GM18867 (cell line): Measurements from ENCODE around the gene KIRREL3.

ENCODE experiments used
- ATAC-seq: cut with Tn5 transposase; IDR thresholded peaks from one replicate; pipeline ENCODE4 v1.9.1; 2021; ENCODE audit warnings: mild to moderate bottlenecking, moderate library complexity; ENCODE audit not compliant: unreplicated experiment

Gene KIRREL3

GRCh38 chr11:126480015-126480409 is 520.6 kb downstream of the KIRREL3 start:
- ATAC-seq, result no peak

DNA sequence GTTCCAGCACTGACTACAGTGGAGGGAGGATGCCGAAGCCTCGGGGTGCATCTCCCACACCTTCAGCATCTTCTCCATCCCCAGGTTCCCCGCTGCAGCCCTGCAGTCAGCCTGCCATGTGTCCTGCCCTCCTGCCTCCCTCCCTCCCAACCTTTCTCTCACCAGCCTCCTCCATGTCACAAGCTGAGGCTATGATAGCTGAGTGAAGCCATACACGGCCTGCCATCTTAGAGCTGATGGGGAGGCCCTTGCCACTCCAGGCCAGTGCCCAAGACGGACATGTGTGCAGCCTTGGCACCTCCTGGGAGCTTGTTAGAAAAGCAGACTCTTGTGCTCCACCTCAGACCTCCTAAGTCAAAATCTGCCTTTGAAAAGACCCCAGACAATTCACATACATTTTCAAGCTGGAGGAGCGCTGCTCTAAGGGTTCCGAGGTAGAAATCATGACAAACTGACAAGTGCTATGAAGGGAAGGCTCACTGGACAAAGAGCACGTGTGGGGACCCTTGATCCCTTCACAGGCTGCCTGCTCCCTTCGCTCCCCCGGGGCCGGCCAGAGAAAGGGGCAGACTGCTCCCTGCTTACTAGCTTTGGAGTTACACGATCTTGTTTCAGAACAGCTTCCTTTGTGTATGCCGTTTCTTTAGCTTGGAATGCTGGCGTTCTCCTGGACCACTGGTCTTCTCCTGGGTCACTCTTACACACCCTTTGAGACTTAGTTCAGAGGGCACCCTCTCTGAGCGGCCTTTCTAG is 521.2 kb downstream of the KIRREL3 start:
- ATAC-seq, result no peak

DNA sequence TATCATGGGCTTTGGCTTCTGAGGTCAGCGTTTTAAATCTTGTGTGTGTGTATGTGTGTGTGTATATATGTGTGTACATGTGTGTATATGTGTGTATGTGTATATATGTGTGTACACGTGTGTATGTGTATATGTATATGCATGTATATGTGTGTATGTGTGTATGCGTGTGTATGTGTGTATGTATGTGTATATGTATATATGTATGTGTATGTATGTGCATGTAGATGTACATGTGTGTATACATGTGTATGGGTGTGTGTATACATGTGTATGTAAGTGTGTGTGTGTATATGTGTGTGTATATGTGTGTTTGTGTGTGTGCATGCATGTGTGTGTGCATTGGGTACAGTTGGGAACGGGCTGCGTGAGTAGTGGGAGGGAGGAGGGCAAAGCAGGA is 522.1 kb downstream of the KIRREL3 start:
- no peak for ATAC-seq

DNA sequence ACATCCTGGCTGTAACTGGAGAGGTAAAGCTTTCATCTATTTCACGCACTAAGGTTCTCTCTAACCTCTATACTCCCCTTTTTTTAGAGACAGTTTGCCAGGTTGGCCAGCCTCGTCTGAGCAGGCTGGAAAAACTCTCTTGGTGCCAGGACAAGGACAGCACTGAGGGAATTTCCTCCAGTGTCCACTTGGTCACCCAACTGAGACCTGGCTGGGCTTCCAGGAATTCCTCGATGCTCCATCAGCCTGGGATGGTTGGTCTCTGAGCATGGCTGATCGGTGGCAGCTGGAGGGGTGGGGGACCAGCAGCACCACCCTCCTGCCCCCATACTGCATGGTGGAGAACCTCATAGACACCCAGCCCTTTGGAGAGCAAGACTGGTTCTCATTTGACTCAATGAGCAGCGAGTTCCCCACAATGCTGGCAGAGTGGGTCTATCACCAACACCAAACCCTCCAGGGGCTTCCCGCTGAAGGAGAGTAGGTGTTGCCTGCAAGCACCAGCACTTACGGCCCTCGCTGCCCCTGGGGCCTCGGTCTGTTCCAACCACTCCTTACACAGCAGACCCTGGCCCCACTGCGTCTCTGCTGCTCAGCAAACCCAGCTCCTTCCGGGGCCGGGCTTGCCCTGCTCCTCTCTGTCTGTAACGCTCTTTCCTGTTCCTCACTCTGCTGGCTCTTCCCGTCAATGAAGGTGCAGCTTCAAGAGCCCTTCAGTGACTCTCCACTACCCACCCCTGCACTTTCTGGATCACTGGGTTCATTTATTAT is 522.9 kb downstream of the KIRREL3 start:
- peak; percentile 31 for ATAC-seq

GRCh38 chr11:126476977-126477376 is 523.6 kb downstream of the KIRREL3 start:
- no peak for ATAC-seq

- ATAC-seq, result no peak
Observed at GRCh38 chr11:126476266-126476924, 524.2 kb downstream of the KIRREL3 start.

- no peak for ATAC-seq
Observed at GRCh38 chr11:126475014-126475991, 525.3 kb downstream of the KIRREL3 start.

DNA sequence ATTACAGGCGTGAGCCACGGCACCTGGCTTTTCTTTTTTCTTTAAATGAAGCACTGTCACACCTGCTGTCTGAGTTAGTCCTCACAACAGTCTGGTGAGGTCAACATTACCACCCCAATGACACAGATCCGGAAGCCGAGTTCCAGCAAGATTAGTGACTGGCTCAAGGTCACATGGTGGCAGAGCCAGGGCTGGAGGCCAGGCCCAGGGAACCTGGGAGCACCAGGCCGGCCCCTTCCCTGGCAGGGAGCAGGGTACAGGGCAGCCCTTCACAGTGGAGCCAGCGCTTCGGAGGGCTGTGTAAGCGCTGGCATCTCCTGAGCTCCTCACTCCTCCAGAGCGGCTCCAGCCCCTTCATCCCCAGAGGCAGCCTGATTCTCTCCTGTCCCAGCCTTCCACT is 526.4 kb downstream of the KIRREL3 start:
- ATAC-seq, result no peak

GRCh38 chr11:126473269-126473668 is 527.3 kb downstream of the KIRREL3 start:
- no peak for ATAC-seq

DNA sequence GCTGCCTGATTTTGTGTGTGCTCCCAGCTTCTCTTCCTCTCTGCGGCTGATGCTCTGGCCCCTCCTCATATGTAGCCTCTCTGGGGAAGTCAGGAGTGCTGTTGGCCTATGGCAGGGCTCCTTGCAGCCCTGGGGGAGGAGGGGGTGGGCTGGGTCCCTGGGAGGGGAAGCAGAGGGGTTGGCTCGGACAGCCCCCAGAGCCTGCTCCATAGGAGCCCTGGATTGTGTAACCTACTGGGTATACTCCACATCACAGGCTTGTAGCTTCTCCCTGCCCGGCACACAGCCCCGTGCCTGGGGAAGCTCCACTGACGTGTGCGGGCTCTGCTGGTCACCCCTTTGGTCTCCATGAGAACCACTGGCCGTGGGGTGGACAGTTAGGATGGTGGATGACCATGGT is 531.3 kb downstream of the KIRREL3 start:
- no peak for ATAC-seq

DNA sequence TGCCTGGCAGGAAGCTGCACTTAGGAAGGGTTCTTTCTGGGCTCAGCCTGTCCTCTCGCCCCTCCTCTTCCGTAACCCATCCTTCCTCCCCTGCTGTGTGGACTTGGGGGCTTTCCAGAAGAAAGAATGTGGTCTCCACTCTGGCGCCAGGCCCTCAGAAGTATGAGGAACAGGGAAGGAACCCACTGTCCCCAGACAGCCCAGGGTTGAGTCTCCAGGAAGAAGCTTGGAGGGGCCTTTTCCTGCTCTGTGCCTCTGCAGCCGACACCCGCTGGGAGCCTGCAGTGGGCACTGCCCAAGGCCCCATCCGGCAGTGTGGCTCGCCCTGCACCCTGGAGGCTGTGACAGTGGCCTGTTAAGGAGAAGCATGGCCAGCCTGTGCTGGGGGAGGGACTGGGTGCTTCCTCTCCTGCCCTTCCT is 532.5 kb downstream of the KIRREL3 start:
- no peak for ATAC-seq

- ATAC-seq, result no peak
Observed at GRCh38 chr11:126467471-126467870, 533.1 kb downstream of the KIRREL3 start.

DNA sequence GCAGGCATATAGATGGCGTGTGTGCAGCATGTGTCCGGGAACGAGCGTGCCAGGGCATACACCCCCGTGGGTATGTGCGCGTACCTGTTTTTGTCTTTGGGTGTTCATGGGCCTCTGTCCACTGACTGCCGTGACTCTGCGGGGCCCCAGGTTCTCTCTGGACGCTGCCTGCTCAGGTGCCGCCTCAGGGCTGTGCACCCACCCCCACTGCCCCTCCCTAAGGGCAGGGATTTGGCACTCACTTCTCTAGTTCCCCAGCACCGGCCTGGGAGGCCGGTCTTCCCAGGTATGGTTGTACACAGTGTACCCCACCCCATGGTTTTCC is 533.6 kb downstream of the KIRREL3 start:
- ATAC-seq, result no peak

DNA sequence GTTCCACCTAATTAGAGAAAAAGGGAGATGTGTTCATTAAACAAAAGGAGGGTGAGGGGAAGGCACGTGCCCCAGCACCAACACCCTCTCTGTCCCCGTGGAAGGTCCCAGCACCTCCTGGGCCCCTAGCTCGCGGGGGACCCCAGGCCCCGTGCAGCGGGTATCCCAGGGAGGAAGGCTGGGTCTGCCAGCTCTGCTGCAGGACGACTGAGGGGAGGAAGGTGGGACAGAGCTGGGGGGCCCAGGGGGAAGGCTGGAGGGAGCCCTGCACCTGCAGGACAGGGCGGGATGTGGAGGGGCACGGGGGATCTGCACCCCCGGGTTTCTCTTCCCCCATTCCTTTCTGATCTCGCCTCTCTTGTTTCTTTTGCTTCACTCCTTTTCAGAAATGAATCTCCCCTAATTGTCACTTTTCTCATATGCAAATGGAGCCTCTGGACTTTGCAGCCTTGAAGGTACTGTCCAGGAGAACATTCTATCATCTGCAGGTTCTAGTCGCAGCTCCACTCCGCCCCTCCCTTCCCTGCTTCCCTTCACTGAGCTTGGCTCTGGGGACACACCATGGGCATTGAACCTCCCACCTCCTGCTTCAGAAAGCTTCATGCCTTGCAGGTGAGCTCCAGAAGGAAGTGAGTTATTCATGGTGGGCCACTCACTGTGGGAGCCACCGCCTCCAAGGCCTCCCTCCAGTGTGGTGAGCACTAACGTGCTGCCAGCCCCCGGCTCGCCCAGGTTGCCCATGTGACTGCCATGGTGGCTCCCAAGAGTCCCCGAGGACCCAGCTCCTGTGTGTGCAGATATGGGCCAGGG is 534.1 kb downstream of the KIRREL3 start:
- no peak for ATAC-seq

GRCh38 chr11:126465573-126466188 is 534.9 kb downstream of the KIRREL3 start:
- peak; percentile 87 for ATAC-seq

- no peak for ATAC-seq
Observed at GRCh38 chr11:126464796-126465195, 535.8 kb downstream of the KIRREL3 start.

- no peak for ATAC-seq
Observed at GRCh38 chr11:126462422-126462821, 538.1 kb downstream of the KIRREL3 start.

DNA sequence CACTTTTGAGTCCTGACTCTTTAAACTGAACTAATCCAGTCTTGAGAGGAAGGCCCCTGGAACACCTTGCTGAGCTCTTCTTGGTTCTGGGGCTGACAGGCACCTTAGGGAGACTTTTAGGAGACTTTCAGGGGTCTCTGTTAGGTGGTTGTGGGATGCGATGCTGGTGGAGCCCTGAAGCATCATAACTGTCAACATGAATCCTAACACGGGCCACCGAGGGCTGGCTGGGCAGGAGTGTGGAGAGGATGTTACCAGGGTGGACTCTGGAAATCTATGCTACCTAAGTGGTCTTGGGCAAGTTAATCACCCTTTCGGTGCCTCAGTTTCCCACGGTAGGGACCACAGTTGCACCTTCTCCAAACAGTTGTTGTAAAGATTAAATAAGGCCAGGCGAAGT is 538.6 kb downstream of the KIRREL3 start:
- no peak for ATAC-seq

DNA sequence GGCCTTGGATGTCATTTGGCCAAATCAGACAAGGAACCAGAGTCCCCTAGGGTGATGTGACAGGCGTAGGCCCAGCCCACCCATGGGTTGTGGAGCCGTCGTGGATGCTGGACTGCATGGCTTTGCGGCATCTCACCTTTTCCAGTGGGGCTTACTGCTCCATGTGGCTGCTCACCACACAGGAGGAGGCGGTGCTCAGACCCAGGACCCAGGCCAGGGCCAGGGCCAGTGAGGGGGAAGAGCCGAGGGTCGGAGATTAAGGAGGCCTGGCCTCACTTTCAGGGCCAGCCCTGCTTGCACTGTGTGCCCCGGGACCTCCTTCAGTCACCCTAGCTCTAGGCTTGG is 539.5 kb downstream of the KIRREL3 start:
- ATAC-seq, result no peak
